ENCODE measurements around the gene NFATC3.

The NFATC3 gene

GRCh38 chr16:68247932-68248331 is 162.8 kb downstream of the NFATC3 start:
- no peak for DNase-seq (ENCODE audit: low read depth)

- no peak for DNase-seq (ENCODE audit: low read depth)
These were observed 164.2 kb downstream of the NFATC3 start for GRCh38 chr16:68249371-68249770.

- DNase-seq (ENCODE audit: low read depth), result no peak
These were observed 165.8 kb downstream of the NFATC3 start for GRCh38 chr16:68250951-68251350.

- no peak for DNase-seq (ENCODE audit: low read depth)
These were observed 166.7 kb downstream of the NFATC3 start for GRCh38 chr16:68251832-68252231.

GRCh38 chr16:68252383-68252782 is 167.2 kb downstream of the NFATC3 start:
- DNase-seq (ENCODE audit: low read depth), result no peak

- DNase-seq (ENCODE audit: low read depth), result no peak
These were observed 168.6 kb downstream of the NFATC3 start for GRCh38 chr16:68253721-68254120.

GRCh38 chr16:68255712-68256111 is 170.5 kb downstream of the NFATC3 start:
- DNase-seq (ENCODE audit: low read depth), result no peak

- DNase-seq (ENCODE audit: low read depth), result no peak
These were observed 172.2 kb downstream of the NFATC3 start for GRCh38 chr16:68257251-68257905.

GRCh38 chr16:68257906-68258800 is 173.0 kb downstream of the NFATC3 start:
- DNase-seq (ENCODE audit: low read depth), result no peak

- no peak for DNase-seq (ENCODE audit: low read depth)
These were observed 174.0 kb downstream of the NFATC3 start for GRCh38 chr16:68259007-68259825.

- no peak for DNase-seq (ENCODE audit: low read depth)
These were observed 178.5 kb downstream of the NFATC3 start for GRCh38 chr16:68263559-68264127.

- DNase-seq (ENCODE audit: low read depth), result peak; percentile 80
These were observed 179.2 kb downstream of the NFATC3 start, which contains the start of gene SLC7A6 for GRCh38 chr16:68264128-68265077. SLC7A6 (plus strand) TSS chr16:68264526; CDS start chr16:68274727, 10,201 bp downstream.

- DNase-seq (ENCODE audit: low read depth), result peak; percentile 32
These were observed 180.1 kb downstream of the NFATC3 start for GRCh38 chr16:68265078-68265920.

- DNase-seq (ENCODE audit: low read depth), result no peak
These were observed 182.6 kb downstream of the NFATC3 start for GRCh38 chr16:68267612-68268405.

GRCh38 chr16:68269793-68270192 is 184.6 kb downstream of the NFATC3 start:
- DNase-seq (ENCODE audit: low read depth), result no peak

GRCh38 chr16:68270353-68270752 is 185.2 kb downstream of the NFATC3 start:
- no peak for DNase-seq (ENCODE audit: low read depth)

- no peak for DNase-seq (ENCODE audit: low read depth)
These were observed 187.5 kb downstream of the NFATC3 start for GRCh38 chr16:68272507-68273209.

GRCh38 chr16:68273459-68273858 is 188.3 kb downstream of the NFATC3 start:
- DNase-seq (ENCODE audit: low read depth), result no peak

Measured in activated T-helper 9 cell treated with anti-CD3 and anti-CD28 coated beads, Interleukin-2, amount 50 U/mL, for 16 hours (primary cell).